Measurements from ENCODE around the gene MCCD1.

- no peak for TF ChIP-seq CTCF (conservative IDR thresholded peaks at IDR 0.05 in 1 of 2, IDR thresholded peaks at IDR 0.05 in 1 of 2; ENCODE audit: extremely low read depth in 1 of 2, insufficient read depth in 1 of 2, low read depth in 1 of 2, low read length in 2 of 2)
- TF ChIP-seq EZH2 (IDR thresholded peaks at IDR 0.05; ENCODE audit: borderline replicate concordance, low read length) = no peak
Measured at GRCh38 chr6:31567531-31568370, 39.0 kb downstream of the MCCD1 start.
